Amniotic stem cell (primary cell): ENCODE data around the gene KCNIP1.

Experiments
- DNase-seq: peaks from one replicate; lab custom pipeline; 2025; lab: John Stamatoyannopoulos, UW

The KCNIP1 gene

GRCh38 chr5:170597109-170597751, 93.4 kb downstream of the KCNIP1 start:
- peak; percentile 15 for DNase-seq

GRCh38 chr5:170597872-170598271, 94.1 kb downstream of the KCNIP1 start:
- no peak for DNase-seq

- no peak for DNase-seq
These were observed 95.9 kb downstream of the KCNIP1 start for GRCh38 chr5:170599756-170600155.

- no peak for DNase-seq
These were observed 97.8 kb downstream of the KCNIP1 start for GRCh38 chr5:170601619-170602018.

- DNase-seq = no peak
These were observed 99.3 kb downstream of the KCNIP1 start for GRCh38 chr5:170603109-170603508.

GRCh38 chr5:170603578-170604565, 100.1 kb downstream of the KCNIP1 start:
- DNase-seq = no peak

- no peak for DNase-seq
These were observed 103.1 kb downstream of the KCNIP1 start for GRCh38 chr5:170606941-170607340.

- DNase-seq = no peak
These were observed 107.8 kb downstream of the KCNIP1 start for GRCh38 chr5:170611449-170612090.

GRCh38 chr5:170612256-170612678, 108.4 kb downstream of the KCNIP1 start:
- no peak for DNase-seq

- no peak for DNase-seq
These were observed 110.3 kb downstream of the KCNIP1 start for GRCh38 chr5:170614065-170614490.

- DNase-seq = no peak
These were observed 110.9 kb downstream of the KCNIP1 start for GRCh38 chr5:170614720-170615119.

- no peak for DNase-seq
These were observed 114.0 kb downstream of the KCNIP1 start for GRCh38 chr5:170617533-170618490.

GRCh38 chr5:170619869-170620268, 116.0 kb downstream of the KCNIP1 start:
- no peak for DNase-seq

GRCh38 chr5:170622933-170623332, 119.1 kb downstream of the KCNIP1 start:
- no peak for DNase-seq

- DNase-seq = no peak
These were observed 119.9 kb downstream of the KCNIP1 start for GRCh38 chr5:170623576-170624181.

GRCh38 chr5:170625221-170626165, 121.7 kb downstream of the KCNIP1 start:
- DNase-seq = no peak

GRCh38 chr5:170626507-170627150, 122.8 kb downstream of the KCNIP1 start:
- DNase-seq = no peak

- no peak for DNase-seq
These were observed 123.5 kb downstream of the KCNIP1 start for GRCh38 chr5:170627271-170627670.

- DNase-seq = no peak
These were observed 124.2 kb downstream of the KCNIP1 start for GRCh38 chr5:170628028-170628427.
